Stimulated activated memory B cell treated with anti-CD40 and anti-IgM and Interleukin-4, amounts not matched to agents 10 μg/mL and 1 μg/mL and 100 μg/mL, for 72 hours (primary cell): ENCODE measurements around the gene STK32A.
"Not testable (repeated sequence)": the region's sequence is repeated elsewhere in the genome, so short reads cannot be mapped to it uniquely, and the experiment has no call there.

ENCODE experiments used
- ATAC-seq: fragments of 150-1000 bp; cut with Tn5 transposase; 2 replicates; pipeline ENCODE4 v1.10.0; 2021
- H3K27ac Mint-ChIP-seq: one replicate; pipeline ENCODE4 v1.8.0; 2022; ENCODE audit warnings: mild to moderate bottlenecking, mixed read lengths
- H3K27me3 Mint-ChIP-seq: one replicate; pipeline ENCODE4 v1.8.0; 2022; ENCODE audit warnings: mixed read lengths
- H3K36me3 Mint-ChIP-seq: one replicate; pipeline ENCODE4 v1.8.0; 2022; ENCODE audit warnings: mixed read lengths
- H3K4me1 Mint-ChIP-seq: one replicate; pipeline ENCODE4 v1.8.0; 2022; ENCODE audit warnings: mixed read lengths
- H3K4me3 Mint-ChIP-seq: one replicate; pipeline ENCODE4 v1.8.0; 2022; ENCODE audit warnings: mild to moderate bottlenecking, moderate library complexity, mixed read lengths
- H3K9me3 Mint-ChIP-seq: one replicate; pipeline ENCODE4 v1.8.0; 2022; ENCODE audit warnings: mixed read lengths

Gene STK32A

DNA sequence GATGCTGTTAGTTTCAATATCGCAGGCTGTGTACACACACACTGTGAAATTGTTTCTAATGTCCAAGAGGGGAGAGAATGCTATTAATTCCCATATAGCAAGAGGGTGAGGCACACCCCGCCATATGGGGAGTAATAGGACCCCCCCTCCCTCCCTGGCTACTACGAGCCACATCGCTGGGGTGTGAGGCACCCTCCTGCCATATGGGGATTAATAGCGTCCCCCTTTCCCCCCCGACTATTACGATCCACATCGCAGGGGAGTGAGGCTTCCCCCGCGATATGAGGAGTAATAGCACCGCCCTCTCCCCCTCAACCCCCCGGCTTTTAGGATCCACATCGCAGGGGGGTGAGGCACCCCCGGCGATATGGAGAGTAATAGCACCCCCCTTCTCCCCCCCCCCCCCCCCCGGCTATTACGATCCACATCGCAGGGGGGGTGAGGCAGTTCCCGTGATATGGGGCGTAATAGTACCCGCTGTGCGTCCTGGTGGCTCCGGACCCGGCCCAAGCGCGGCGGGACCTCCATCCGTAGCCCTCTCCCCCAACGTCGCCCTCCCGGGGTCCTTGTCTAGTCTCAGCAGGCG lies 494 bp upstream of the STK32A start:
- ATAC-seq: peak; percentile 24
- Mint-ChIP-seq H3K4me1 (no peaks in the 10 kb centered on the region), H3K4me3 (no peak overlapping the region), H3K27me3 (peaks cover 31% of the 10 kb centered on the region), H3K9me3 (peaks cover 4% of the 10 kb centered on the region), H3K36me3 (no peaks in the 10 kb centered on the region), H3K27ac (no peak overlapping the region)

DNA sequence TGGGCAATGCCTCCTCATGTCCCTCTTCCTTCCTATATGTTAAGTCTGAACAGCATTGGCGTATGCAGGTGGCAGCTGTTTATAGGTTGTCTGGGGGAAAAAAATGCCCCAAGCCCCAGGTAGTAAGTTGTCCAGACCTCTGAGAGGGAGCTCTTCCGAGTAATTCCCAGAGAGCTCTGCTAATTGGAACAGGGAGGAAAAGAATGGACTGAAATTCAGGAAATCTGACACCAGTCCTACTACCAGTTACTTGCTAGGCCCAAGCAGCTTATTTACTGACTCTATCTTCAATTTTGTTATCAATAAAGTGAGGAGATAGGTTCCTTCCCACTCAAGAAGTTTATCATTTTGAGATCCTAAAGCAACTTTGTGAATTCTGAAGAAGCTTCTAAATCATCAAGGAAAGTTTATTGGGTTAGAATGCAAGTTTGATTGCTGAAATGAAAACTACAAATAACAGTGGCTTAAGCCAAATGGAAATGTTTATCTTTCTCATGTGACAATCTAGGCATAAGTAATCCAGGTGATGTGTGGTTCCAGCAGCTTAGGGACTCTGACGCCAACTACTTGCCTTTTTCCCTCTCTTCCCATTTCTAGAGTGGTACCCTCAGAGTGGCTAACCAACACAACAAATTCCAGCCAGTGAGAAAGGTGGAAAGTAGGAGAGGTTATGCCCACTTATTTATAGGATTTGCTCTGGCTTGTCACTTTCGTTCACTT lies 5.6 kb downstream of the STK32A start:
- peaks cover 4% of the 10 kb centered on the region for H3K9me3 Mint-ChIP-seq
- no peaks in the 10 kb centered on the region for H3K27me3 Mint-ChIP-seq
- ATAC-seq: no peak
- no peaks in the 10 kb centered on the region for H3K36me3 Mint-ChIP-seq
- no peak overlapping the region for H3K4me3 Mint-ChIP-seq
- no peak overlapping the region for H3K27ac Mint-ChIP-seq
- H3K4me1 Mint-ChIP-seq: no peaks in the 10 kb centered on the region

DNA sequence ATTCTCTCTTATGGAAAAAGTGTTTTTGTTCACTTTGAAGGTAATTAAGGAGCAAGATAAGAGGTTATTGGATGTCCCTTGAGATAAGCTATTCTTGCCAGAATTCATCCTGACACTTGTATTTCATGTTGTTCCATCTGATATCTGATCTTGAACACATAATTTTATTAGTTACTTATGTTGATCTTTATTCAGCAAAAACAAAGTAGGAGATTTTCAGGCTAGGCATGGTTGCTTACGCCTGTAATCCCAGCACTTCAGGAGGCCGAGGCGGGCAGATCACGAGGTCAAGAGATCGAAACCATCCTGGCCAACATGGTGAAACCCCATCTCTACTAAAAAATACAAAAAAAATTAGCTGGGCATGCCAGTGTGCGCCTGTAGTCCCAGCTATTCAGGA lies 8.4 kb downstream of the STK32A start:
- not testable (repeated sequence) for H3K27me3 Mint-ChIP-seq, H3K9me3 Mint-ChIP-seq, H3K4me1 Mint-ChIP-seq, H3K36me3 Mint-ChIP-seq, ATAC-seq, H3K4me3 Mint-ChIP-seq, H3K27ac Mint-ChIP-seq

DNA sequence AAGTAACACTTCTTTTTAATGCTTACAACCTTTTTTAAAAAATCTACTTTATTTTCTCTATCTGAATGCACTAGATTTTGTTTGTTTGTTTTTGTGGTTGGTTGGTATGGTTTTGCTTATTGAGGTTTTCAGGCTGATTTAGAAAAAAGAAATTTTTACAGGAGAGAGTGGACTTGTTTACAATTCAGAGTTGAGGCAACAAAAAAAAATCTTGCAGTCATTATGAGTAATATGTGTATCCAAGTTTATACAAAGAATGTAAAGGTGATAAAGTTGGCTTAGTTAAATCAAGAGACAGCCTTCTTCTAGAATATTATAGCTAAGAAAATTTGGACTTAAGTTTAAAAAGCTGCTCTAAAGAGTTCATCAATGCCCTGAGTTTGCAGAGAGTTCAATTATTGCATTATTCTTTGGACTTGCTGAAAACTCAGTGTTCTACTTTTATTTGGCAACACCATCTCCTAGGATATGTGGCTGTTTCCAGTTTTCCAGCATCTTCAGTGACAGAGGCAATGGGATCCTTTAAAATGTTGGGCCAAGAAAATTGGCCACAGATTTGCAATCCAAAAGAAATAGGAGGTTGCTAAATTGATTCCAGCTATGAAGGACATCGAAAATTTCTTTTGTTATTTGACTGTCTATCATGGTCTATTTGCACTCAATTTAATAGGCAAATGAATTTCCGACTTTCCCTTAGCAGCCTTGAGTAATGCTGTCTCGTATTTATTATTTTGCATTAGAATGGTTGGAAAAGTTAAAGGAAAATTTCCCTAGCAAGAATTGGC lies 10.7 kb downstream of the STK32A start:
- H3K4me1 Mint-ChIP-seq: no peaks in the 10 kb centered on the region
- no peak overlapping the region for H3K27ac Mint-ChIP-seq
- peaks cover 5% of the 10 kb centered on the region for H3K9me3 Mint-ChIP-seq
- H3K4me3 Mint-ChIP-seq: no peak overlapping the region
- no peaks in the 10 kb centered on the region for H3K36me3 Mint-ChIP-seq
- no peaks in the 10 kb centered on the region for H3K27me3 Mint-ChIP-seq
- ATAC-seq: no peak

DNA sequence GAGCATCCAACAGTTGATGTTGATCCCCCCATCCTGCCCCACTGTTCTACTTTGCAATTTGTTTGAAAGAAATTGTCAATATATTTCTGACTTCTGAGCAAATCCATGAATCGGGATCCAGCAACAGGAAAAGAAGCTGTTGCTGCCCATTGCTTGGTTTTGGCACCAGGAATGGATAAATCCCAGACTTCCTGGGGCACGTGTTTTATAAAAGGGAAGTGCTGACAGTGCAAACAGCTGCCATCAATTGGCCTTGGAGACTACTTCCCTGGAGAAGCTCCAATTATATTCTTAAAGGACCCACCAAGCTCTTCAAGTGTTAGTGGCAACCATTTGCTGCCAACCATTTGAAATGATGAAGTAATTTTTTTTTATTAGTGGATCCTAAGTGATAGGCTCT lies 13.7 kb downstream of the STK32A start:
- Mint-ChIP-seq H3K9me3 (peaks cover 5% of the 10 kb centered on the region), H3K36me3 (no peaks in the 10 kb centered on the region), H3K4me3 (no peak overlapping the region), H3K27me3 (no peaks in the 10 kb centered on the region), H3K4me1 (no peaks in the 10 kb centered on the region), H3K27ac (no peak overlapping the region)
- ATAC-seq: no peak

DNA sequence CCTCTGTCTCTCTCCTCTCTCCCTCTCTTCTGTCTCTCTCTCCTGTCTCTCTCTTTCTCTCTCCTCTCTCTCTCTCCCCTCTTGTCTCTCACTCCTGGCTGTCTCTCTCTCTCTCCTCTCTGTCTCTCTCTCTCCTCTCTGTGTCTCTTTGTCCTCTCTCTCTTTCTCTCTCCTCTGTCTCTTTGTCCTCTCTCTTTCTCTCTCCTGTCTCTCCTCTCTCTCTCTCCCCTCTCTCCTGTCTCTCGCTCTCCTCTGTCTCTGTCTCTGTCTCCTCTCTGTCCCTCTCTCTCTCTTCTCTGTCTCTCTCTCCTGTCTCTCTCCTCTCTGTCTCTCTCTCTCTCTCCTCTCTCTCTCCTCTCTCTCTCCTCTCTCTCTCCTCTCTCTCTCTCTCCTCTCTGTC lies 25.0 kb downstream of the STK32A start:
- H3K27me3 Mint-ChIP-seq: no peaks in the 10 kb centered on the region
- H3K36me3 Mint-ChIP-seq: no peaks in the 10 kb centered on the region
- H3K9me3 Mint-ChIP-seq: peaks cover 14% of the 10 kb centered on the region
- H3K27ac Mint-ChIP-seq: no peak overlapping the region
- H3K4me3 Mint-ChIP-seq: no peak overlapping the region
- ATAC-seq: no peak
- H3K4me1 Mint-ChIP-seq: no peaks in the 10 kb centered on the region

DNA sequence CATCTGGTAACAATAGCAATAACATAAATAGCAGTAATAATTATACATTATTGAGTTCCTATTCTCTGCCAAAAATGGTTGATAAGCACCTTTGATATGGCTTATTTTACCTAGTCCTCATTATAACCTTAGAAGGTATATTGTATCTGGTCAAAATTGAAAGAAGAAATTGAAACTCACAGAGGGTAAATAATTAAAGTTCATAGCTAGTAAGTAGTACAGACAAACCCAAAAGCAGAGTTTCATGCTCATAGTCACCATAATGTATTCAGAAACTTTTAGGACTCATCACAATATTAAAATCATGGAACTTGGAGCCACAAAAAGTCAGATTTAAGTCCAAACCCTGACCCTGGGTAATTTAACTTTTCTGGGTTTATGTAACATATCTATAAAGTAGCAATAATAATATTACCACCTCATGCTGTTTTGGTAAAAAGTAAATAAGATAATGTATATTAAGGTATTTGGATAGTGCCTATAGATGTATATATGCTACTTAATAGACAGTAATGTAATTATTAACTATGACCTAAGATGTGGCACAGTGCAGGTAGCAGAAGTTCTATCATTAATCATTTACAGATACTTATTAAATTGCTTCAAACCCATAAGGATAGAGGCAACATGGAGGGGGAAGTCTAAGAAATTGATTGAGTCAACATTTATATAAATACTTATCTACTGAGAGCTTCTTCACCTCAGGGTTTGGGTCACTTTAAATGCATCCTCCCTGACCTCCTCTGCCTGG lies 32.4 kb downstream of the STK32A start:
- Mint-ChIP-seq H3K27ac (no peak overlapping the region), H3K9me3 (peaks cover 12% of the 10 kb centered on the region), H3K4me1 (no peaks in the 10 kb centered on the region), H3K36me3 (no peaks in the 10 kb centered on the region), H3K27me3 (no peaks in the 10 kb centered on the region), H3K4me3 (no peak overlapping the region)
- no peak for ATAC-seq

DNA sequence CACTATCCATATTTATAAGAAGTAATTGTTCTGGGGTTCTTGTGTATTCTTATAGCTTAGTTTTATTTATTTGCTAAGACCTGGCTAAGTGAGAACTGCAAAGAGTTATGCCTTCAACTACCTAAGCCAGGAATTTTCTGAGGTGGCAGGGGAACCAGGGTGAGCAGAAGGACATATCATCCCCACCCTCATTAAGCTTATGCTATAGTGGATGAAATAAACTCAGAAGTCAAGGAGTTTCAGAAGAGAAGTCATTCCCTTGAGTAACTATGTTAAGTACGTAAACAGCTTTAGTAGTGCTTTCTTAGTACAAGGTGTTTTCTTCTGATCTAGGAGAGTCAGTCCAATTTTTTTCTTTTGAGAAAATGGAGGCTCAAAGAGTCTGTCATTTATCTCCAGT lies 41.7 kb downstream of the STK32A start:
- no peak for ATAC-seq
- Mint-ChIP-seq H3K4me1 (no peaks in the 10 kb centered on the region), H3K36me3 (no peaks in the 10 kb centered on the region), H3K27ac (no peak overlapping the region), H3K4me3 (no peak overlapping the region), H3K9me3 (peaks cover 7% of the 10 kb centered on the region), H3K27me3 (no peaks in the 10 kb centered on the region)

DNA sequence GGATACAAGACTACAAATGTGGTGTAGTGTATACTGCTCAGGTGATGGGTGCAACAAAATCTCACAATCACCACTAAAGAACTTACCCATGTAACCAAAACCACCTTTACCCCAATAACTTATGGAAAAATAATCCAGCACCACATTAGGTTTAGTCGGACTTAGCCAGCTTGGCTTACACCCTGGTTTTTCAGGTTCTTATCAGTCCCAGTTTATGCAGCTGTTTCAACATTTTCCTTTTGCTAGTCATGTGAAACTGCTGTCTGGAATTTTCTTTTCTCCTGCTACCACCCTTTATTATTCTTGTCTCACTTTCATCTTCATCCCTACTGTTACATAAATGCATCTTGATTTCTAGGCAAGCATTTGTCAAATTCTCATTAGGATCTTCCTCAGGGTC lies 51.5 kb downstream of the STK32A start:
- H3K27ac Mint-ChIP-seq: no peak overlapping the region
- H3K9me3 Mint-ChIP-seq: peaks cover 24% of the 10 kb centered on the region
- no peaks in the 10 kb centered on the region for H3K4me1 Mint-ChIP-seq
- ATAC-seq: no peak
- no peak overlapping the region for H3K4me3 Mint-ChIP-seq
- H3K27me3 Mint-ChIP-seq: no peaks in the 10 kb centered on the region
- H3K36me3 Mint-ChIP-seq: no peaks in the 10 kb centered on the region

DNA sequence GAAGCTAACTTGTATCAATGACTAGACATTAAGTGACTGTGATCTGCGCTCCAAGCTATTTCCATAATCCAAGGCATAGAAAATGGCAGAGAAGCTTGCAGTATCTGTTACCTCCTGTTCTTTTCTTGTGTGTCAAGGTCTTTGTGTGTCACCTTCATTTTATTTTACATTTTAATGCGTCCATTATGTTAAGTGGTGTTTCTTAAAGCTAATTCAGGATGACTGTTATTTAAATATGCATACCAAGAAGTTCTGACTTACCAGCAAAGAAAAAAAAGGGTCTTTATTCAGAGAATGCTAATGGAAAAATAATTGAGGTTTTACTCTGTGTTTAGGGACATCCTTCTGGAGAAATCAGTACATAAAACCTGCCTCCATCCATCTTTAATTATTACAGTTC lies 52.3 kb downstream of the STK32A start:
- ATAC-seq: no peak
- Mint-ChIP-seq H3K9me3 (peaks cover 24% of the 10 kb centered on the region), H3K27ac (no peak overlapping the region), H3K36me3 (no peaks in the 10 kb centered on the region), H3K4me3 (no peak overlapping the region), H3K4me1 (no peaks in the 10 kb centered on the region), H3K27me3 (no peaks in the 10 kb centered on the region)

DNA sequence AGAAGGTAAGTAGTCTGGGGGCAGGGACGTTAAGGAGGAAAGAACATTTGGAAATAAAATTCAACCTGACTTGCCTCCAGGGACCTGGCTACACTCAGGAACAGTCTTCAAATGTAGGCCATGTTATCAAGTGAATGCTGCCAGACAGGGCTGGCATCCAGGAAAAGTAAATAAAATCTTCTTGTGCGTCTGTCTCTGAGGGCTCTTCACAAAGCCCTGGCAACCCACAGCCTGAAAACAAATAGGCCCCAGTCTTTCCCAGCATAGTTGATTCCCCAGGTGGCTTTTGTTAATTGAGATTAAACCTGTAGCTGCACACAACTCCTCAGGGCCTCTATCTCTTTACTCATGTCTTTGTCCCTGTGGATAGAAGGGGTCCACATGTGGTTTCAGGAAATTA lies 55.4 kb downstream of the STK32A start:
- H3K4me1 Mint-ChIP-seq: no peaks in the 10 kb centered on the region
- H3K27me3 Mint-ChIP-seq: no peaks in the 10 kb centered on the region
- H3K27ac Mint-ChIP-seq: no peak overlapping the region
- H3K36me3 Mint-ChIP-seq: no peaks in the 10 kb centered on the region
- ATAC-seq: no peak
- H3K9me3 Mint-ChIP-seq: peaks cover 7% of the 10 kb centered on the region
- no peak overlapping the region for H3K4me3 Mint-ChIP-seq

DNA sequence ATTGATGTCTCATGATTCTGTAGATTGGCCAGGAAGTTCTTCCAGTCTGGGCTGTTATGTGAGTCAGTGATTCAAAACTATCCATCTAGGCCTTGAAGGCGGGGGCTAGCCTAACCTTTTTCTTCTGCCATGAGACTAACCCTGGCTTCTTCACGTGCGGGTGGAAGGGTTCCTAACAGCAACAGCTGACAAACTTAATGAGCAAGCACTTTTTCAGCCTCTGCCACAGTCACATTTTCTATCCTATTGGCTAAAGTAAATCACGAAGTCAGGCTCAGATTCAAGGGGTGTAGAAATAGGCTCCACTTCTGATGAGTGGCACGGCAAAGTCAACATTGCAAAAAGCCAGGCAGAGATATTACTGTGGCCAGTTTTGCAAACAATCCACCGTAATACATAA lies 68.4 kb downstream of the STK32A start:
- no peak overlapping the region for H3K27ac Mint-ChIP-seq
- no peaks in the 10 kb centered on the region for H3K4me1 Mint-ChIP-seq
- H3K9me3 Mint-ChIP-seq: no peaks in the 10 kb centered on the region
- no peaks in the 10 kb centered on the region for H3K27me3 Mint-ChIP-seq
- H3K4me3 Mint-ChIP-seq: no peak overlapping the region
- no peak for ATAC-seq
- no peaks in the 10 kb centered on the region for H3K36me3 Mint-ChIP-seq

DNA sequence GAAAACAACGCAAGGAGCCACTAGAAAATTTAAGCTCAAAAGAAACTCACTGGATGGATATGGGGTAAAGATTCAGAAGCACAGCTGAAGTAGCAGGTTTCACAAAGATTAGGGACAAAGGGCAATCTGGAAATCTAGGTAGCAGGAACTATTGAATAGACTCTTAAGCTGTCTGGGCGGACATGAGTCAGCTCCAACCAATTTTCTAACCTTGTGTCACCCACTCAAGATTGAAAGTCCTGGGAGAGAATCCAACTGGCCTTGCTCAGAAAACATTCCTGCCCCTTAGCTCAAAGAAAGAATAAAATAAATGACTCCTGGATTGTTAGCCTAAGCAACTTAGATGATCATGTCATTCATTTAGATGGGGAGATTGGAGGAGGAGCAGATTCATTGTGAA lies 69.2 kb downstream of the STK32A start:
- H3K4me3 Mint-ChIP-seq: no peak overlapping the region

DNA sequence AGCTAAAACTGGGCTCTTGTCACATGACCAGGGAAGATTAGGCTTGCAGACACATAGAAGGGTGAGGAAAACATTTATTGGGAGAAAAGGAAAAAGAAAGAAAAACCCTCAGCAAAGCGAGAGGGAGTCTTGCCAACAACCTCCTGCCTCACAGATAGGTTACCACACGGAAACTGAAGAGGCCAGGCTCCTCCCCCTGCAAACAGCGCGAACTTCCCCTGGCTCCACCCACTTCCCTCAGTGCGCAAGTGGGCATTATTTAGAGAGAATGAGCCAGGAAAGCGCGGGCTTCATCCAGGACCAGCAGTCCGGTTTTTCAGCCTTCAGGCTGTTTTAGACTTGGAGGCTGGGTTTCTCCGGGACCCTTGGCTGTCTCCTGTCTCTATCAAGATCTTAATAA lies 70.3 kb downstream of the STK32A start:
- H3K36me3 Mint-ChIP-seq: no peaks in the 10 kb centered on the region
- H3K9me3 Mint-ChIP-seq: no peaks in the 10 kb centered on the region
- H3K27ac Mint-ChIP-seq: no peak overlapping the region
- no peaks in the 10 kb centered on the region for H3K4me1 Mint-ChIP-seq
- no peak overlapping the region for H3K4me3 Mint-ChIP-seq
- H3K27me3 Mint-ChIP-seq: no peaks in the 10 kb centered on the region
- no peak for ATAC-seq

More for the DNA sequence above, 69.2 kb downstream of the STK32A start:
- H3K9me3 Mint-ChIP-seq: no peaks in the 10 kb centered on the region
- no peaks in the 10 kb centered on the region for H3K36me3 Mint-ChIP-seq
- ATAC-seq: no peak
- H3K27me3 Mint-ChIP-seq: no peaks in the 10 kb centered on the region
- no peak overlapping the region for H3K27ac Mint-ChIP-seq
- H3K4me1 Mint-ChIP-seq: no peaks in the 10 kb centered on the region

DNA sequence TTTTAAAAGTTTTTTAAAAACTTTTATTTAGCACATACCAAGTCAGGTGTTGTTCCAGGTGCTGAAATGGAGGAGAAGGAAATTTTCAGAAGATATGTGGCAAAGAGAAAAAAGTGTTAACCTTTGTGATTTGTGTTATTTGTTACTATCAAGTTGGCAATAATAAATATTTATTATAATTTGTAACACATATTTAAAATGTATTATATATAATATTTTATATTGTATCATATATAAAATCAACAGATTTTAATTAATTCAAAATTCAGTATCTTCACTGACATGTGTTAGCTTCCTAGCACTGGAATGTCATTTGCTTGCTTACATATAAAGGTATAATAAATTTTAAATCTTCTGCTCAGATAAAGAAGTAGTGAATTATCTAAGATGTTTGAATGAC lies 71.5 kb downstream of the STK32A start:
- H3K27me3 Mint-ChIP-seq: no peaks in the 10 kb centered on the region
- H3K4me3 Mint-ChIP-seq: no peak overlapping the region
- H3K27ac Mint-ChIP-seq: no peak overlapping the region
- H3K36me3 Mint-ChIP-seq: no peaks in the 10 kb centered on the region
- no peak for ATAC-seq
- H3K4me1 Mint-ChIP-seq: no peaks in the 10 kb centered on the region
- no peaks in the 10 kb centered on the region for H3K9me3 Mint-ChIP-seq
